IPS-NIHi7 (cell line): ENCODE results near the gene AKR1B1.

Source experiments
- DNase-seq: peaks from one replicate; pipeline ENCODE4 v3.0.0; 2012; ENCODE audit warnings: mixed read lengths; ENCODE audit errors: extremely low spot score

Gene AKR1B1

DNA sequence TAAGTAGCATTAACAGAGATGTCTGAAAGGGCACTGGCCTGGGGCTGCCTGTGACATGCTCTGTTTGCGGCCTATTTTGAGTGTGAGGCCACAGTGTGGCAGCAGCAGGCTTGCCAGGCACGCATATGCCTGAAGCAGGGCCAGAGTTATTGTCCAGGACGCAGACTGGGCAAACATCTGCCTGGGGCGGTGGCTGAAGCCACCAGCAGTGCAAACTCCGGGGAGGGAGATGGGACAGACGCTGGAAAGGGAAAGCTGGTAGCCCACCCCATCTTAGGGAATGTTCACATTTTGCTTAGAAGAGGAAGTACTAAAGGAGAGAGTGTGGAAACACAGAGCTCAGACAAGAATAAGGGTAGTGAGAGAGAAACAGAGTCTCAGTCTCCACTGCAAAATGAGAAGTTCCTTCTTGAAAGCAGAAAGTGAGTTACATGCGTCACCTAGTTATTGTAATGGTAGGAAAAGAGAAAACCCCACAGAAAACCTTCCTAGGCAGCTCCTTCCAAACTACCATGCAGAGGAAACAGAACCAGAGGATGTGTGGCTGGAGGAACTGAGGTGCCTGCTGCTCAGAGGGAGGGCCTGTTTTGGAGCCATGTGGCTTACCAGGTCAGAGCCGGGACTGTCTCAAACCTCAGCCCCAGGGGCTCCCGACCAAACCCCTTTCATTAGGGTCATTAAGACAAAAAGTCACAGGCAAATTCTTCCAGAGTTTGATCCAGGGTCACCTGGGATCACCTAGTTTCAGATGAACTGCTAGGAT lies 14.5 kb downstream of the AKR1B1 start:
- no peak for DNase-seq

DNA sequence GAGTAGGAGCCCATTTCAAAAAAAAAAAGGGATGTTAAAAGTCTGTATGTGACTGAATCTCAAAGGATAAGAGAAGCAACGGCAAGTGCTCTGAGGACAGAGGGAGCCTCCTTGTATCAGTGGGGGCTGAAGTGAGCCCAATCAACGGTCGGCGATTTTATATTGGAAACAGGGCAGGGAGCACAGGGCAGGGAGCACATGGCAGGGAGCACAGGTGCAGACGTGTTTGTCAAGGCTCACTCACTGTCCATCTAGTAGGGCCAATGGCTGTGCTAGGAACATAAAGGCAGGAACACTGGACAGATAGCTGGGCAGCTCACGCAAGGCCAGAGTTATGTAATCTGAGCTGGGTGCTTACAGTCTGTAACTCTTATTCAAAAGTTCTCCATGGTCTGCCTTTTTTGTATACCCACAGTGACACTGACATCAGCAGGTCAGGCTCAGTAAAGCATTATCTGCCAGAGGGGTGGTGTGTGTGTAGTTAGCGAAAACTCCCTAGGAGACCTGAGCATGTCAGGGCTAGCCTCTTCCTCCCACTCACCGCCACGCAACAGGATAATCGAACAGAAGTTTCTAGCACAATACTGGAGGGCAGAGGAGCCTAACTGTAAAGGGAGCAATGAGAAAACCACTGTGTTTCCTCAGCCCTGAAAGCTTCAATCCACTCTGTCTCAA lies 15.4 kb downstream of the AKR1B1 start:
- no peak for DNase-seq

DNA sequence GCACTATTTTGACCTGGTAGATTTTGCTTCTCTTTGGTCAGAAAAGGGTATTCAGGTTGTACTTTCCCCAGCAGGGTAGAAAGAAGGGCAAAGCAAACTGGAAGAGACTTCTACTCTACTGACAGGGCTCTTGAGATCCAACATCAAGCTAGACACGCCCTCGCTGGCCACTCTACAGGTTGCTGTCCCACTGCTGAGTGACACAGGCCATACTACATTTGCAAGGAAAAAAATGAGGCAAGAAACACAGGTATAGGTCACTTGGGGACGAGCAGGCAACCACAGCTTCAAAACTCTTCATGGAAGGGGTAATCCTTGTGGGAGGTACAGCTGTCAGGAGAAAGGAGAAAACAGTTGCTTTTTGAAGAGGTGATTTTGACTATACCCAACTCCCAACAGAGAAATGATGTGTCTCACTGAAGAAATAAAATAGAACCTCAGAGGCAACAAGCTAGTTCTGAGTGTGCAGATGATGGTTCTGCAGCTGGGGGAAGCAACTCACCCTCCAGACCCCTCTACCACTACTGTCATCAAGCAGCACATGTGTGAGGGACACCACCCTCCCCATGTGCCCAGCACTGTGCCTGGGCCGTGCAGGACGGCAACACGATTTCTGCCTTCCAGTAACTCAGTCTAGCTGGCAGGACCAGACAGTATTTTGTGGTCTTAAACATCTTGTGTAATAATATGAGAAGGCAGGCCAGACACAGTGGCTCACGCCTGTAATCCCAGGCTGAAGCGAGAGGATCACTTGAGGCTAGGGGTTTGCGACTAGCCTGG lies 16.3 kb downstream of the AKR1B1 start:
- no peak for DNase-seq

DNA sequence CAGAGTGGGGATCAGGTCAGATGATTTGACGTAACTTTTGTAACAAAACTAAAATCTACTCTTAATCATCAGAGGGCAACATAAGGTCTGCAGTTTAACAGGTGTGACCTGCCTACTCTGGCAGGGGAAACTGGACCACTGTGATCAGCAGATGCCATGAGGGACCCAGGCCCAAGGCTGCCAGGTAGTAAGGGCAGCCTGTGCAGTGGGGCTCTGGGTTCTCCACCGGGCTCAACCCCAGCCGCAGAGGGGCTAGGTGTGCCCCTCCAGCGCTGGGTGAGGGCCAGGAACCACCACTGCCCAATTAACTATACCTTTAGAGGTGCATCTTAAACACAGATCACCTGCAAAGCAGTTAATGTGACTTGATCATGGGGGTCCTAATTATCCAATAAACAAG lies 17.6 kb downstream of the AKR1B1 start:
- no peak for DNase-seq

DNA sequence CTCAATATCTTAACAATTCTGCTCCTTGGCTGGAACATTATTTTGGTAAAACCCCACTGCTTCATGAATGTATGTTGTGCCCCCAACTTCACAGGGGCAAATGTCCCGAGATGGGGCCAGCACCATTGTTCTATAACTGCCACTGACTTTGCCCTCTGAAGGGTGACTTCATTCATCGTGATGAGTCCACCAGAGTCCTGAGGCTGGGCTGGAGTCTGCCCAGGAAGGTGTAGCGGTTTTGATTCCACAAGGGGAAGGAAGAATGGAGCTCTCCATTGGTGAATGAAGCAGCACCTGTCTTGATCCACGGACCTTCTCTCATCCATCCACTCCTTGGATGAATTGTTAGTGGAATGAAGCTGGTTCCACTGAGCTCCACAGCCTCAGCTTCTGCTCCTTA lies 18.4 kb downstream of the AKR1B1 start:
- no peak for DNase-seq

DNA sequence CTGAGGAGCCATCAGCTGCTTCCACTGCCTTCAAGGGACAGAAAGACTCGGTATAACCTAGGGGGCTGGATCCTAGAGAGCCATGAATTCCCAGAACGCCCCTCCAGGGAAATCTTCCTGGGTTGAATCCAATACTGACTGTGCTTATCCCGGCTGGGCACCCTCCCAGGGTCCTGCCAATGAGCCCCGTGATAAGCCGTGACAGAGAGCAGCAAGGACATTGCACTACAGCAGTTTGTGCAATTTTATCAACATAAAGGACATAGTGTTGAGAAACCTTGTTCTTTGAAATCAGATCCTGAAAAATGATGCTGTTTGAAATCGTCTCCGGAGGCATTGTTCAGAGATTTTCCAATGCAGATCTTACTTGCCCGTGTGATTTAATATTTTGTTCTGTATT lies 18.8 kb downstream of the AKR1B1 start:
- no peak for DNase-seq

DNA sequence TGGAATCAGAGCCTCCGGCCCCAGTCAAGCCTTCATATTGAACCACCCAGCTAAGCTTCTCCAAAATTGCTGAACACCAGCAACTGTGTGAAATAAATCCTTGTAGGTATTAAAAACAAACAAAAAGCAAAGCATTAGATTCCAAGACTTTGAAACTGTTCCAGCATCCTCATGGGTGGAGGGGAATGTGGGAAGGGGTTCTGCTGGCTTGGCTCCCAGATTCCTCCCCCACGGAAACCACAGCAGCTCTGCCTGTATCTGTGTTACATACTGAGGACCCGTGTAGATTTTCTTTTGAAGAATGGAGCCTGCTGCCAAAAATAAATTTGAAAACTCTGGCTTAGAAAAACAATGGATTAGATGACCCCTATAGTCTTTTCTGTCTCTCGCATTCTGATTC lies 20.0 kb downstream of the AKR1B1 start:
- no peak for DNase-seq

DNA sequence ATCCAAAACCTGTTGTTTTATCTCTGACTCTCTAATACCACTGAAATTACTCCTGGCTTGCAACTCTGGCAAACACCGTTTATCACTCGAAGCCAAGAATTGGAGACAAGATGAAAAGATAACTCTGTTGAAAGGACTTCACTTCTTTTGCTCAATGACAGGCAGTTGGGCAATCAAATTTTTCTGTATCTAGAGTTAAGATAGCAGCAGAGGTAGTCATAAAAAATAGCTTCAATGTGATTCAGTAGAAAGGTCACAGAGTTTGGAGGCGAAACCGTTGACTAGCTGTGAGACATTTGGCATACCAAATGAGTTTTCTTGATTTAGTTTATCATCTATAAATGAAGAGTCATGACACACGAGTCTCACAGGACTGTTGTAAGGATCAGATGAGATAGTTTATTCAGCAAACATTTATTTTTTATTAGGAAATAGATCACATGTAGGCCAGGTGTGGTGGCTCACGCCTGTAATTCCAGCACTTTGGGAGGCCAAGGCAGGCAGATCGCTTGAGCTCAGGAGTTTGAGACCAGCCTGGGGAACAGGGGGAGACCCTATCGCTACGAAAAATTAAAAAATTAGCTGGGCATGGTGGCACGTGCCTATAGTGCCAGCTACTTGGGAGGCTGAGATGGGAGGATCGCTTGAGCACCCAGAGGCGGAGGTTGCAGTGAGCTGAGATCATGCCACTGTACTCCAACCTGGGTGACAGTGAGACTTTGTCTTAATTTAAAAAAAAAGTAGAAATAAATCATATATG lies 23.6 kb downstream of the AKR1B1 start:
- DNase-seq, result no peak

DNA sequence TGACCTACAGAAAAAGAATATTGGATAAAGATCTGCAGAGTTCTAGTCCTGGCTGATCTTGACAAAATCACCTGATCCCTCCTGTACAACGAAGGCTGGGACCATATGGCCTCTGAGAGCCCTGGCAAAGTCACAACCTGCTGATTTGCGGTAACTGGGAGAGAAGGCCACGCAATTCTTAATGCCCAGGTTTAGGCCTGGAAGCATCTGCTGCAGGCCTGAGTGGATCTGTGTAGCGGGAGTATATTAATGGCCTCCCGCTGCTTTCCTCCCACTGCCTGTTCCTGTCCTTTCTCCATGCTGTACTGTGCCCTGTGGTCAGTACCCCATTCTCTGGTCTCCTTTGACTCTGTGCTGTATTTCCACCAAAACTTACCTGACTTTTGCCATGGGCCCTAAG lies 24.2 kb downstream of the AKR1B1 start:
- DNase-seq, result no peak

DNA sequence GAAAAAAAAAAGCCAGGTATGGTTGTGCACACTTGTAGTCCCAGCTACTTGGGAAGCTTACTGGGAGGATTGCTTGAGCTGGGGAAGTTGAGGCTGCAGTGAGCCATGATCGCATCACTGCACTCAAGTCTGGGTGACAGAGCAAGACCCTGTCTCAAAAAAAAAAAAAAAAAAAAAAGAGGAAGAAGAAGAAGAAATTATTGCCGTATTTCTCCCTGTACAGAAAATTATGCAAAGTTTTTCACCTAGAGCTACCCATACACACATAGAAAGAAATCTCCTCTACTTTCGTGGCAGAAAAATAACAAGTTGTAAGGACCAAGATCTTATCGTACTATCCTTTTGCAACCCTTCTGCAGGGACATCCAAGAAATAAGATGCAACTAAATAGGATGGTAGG lies 25.5 kb downstream of the AKR1B1 start:
- no peak for DNase-seq

DNA sequence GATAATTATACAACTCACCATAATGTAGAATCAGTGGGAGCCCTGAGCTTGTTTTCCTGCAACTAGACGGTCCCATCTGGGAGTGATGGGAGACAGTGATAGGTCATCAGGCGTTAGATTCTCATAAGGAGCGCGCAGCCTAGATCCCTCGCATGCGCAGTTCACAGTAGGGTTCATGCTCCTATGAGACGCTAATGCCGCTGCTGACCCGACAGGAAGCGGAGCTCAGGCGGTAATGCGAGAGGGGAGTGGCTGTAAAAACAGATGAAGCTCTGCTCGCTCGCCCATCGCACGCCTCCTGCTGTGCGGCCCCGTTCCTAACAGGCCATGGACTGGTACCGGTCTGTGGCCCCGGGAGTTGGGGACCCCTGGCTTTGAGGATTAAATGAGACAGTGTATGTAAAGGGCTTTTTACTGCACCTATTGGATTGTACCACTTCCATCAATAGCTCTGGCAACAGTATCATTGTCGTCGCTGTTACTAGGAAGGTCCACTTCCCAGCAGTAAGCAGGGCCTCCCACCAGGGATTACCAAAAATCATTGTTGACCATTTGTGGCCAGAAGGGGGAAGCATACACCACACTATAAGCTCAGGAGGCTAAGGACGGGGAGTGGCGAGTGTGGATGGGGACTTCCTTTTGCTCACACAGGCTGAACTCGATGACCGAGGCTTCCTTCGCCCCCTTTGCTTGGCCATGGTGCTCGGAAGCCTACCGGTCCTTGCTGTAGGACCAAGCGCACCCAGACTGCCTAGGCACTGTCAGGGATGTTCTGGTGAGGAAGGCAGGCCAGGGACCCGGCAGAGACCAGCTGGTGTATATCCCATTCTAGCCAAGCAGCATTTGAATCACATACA lies 26.4 kb downstream of the AKR1B1 start:
- peak; percentile 94 for DNase-seq

DNA sequence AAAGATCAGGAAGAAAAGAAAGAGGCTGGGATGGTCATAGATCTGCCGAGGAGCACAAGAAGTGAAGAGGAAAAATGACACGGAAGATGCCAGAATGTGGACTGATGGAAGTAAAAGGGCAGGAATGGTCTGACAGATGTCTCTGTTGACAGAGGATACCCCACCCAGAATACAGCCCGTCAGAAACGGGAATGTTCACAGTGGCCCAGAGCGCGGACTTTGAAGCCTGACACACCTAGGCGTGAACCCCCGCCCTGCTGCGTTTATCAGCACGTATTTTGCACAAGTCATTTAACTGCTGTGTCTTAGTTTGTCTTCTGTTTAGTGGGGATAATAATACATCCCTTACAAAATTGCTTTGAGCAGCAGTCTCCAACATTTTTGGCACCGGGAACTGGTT lies 27.1 kb downstream of the AKR1B1 start:
- DNase-seq, result no peak

DNA sequence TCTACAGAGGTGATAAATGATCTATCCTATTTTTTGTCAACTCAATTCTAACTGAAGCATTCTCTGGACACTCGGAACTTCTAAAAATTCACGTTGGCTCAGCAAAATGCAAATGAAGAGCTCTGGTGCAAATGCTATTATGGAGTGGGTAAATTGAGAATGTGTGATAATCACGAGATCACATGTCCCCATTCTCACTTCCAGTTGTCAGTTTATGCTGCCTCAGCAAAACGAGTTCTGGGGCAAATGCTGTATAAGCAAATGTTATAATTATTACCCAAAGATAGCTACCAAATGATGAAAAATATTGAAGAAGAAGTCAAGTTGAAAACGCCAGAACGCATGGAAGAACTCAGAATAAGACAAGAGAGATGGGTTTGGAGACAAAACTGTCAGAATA lies 29.4 kb downstream of the AKR1B1 start:
- no peak for DNase-seq

DNA sequence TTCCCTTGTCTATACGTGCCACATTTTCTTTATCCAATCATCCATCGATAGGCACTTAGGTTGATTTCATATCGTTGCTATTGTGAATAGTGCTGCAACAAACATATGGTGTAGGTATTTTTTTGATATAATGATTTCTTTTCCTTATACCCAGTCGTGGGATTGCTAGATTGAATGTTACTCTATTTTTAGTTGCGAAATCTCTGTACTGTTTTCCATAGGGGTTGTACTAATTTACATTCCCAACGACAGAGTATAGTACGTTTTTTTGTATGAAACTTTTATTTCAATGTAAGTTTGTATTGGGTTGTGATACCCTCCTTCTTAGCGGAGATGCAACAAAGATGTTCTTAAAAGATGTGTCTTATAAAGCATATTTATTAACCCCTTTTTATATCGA lies 30.0 kb downstream of the AKR1B1 start:
- no peak for DNase-seq

DNA sequence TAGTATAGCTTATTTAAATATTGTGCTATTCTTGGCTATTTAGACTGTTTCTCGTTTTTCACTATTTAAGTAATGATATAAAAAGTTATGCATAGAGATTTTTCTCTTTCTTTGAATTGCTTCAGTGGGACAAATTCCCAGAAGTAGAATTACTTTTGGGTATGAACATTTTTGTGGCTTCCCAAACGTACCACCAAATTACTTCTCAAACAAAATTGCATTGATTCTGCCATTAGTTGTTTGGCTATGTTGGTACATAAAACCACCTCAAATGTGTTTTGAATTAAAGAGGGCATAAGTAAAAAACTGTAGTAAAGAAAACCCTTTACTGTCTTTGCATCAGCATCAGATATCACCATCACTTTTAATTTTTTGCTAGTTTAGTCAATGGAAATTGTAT lies 31.0 kb downstream of the AKR1B1 start:
- DNase-seq, result no peak

DNA sequence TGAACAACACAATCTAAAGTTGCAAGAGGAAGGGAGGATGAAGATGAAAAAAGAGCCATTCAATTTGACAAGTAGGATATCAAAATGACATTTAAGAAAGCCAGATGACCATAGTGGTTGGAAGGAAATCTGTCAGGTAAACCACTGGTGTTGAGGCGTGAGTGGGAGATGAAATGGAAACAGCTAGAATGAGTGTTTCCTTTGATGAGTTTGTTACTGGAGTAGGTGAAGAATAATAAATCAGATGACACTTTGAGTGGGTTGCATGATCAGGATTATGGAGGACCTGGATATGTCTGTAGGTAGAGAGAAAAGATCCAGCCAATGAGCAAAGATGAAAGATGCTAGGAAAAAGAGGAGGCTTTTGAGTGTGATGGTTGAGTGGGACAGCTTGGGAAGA lies 33.1 kb downstream of the AKR1B1 start:
- no peak for DNase-seq

DNA sequence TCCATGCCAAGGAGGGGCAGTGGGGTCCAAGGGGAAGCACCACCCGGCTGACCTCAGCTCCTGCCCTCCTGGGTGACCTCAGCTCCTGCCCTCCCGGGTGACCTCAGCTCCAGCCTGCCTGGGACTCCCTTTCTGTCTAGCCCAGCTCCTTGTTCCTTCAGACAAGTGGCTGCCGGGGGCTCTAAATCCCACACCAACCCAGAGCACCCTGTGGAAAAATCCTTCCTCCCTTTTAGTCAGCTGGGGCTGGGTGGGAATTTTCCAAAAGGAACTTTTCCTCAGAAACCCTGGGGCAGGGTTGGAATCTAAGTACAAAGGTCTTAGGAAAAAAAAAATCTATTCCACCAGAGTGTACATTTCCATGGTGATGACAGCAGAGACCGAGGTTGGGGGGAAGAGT lies 36.3 kb downstream of the AKR1B1 start:
- no peak for DNase-seq

DNA sequence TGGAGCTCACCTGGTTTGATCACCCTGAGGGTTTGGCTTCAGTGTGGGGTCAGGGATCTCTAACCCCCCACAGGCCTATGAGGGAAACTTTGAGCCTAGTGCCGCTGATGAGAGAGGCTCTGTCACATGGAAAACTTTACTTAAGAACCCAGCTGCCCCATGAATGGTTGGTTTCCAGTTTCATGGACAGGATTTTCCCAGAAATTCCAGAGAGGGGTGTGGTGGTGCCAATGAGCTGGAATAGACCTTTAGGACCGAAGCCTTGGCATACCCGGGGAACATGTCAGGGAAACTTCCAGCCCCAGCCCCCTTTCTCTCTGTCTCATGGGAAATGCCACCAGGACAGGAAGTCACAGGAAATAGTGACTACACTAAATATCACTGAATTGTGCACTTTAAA lies 36.9 kb downstream of the AKR1B1 start:
- no peak for DNase-seq

DNA sequence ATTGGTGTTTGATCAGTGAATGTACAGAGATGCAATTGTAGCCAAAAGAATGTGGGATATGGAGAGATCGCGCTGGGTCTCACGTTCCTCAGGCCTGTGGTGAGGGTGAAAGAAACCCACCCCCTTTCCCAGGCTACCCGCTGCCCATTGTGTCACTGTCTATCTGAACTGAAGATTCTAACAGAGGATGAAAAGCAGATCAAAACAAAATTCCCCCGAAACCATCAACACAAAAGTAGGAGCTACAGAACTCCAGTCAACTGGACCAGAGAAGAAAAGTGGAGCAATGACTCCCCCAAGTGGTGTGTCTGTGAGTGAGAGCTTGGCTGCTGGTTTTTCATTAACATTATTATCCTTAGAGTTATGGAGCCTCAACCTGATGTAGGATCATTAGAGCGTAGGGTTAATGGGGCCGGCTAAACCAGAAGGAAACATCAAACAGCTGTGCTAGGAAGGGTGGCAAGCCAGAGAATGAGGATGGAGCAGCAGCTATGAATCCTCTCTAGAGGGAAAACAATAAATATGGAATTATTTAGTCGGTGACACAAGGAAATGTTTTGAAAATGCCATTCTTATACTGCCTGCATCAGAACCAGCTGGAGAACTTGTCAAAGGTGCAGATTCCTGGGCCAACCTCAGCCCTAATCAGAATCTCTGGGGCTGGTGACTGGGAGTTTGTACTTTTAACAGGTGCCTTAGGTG lies 38.3 kb downstream of the AKR1B1 start:
- DNase-seq, result peak; percentile 77

DNA sequence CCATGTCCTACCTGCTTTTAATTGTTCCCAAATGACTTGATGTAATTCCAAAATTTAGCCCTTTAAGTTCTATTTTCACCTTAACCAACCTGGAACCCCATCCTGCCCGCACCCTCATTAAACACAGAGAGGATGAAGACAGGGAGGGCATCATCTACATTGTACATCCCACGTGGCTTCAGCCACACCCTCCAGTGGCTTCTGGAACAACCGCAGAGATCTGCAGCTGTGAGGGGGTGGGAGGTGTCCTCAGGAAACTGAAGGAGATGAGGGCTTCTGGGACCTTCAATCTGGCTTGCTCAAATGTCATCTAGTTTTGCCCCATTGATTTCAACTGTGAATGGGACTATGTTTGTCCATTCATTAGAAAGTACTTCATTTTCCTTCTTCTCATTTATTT lies 39.0 kb downstream of the AKR1B1 start:
- DNase-seq, result no peak

DNA sequence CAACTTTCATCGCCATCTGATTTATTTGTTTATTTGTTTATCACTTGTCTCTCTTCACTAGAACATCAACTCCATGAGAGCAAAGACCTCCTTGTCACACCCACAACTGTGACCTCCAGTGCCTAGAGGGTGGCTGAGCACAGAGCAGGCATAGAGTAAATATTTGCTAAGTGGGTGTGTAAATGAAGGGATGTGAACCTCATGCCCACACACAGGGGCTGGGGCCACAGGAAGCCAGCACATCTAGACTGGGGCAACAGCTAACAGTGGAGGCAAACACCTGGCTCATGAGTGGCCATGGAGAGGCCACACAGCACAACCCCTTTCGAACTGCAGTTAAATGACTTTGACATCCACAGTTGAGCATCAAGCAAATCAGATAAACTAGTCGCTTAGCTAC lies 39.8 kb downstream of the AKR1B1 start:
- no peak for DNase-seq
